Mesendoderm (in vitro differentiated cells): ENCODE measurements around the gene MS4A4A.

ENCODE experiments used
- DNase-seq: peaks from one replicate; pipeline ENCODE4 v3.0.0; 2013
- H2AK5ac ChIP-seq: 2 replicates; pipeline ENCODE4 v1.6.1; 2013; ENCODE audit warnings: low read length, inconsistent platforms
- H2BK120ac ChIP-seq: 2 replicates; pipeline ENCODE4 v1.6.1; 2013; ENCODE audit warnings: low read depth, mild to moderate bottlenecking, low read length, moderate library complexity, mixed read lengths
- H2BK15ac ChIP-seq: replicated peaks from 2 replicates; pipeline ENCODE4 v1.6.1; 2013; ENCODE audit warnings: low read depth, mild to moderate bottlenecking, moderate library complexity
- H2BK5ac ChIP-seq: 2 replicates; pipeline ENCODE4 v1.6.1; 2013; ENCODE audit warnings: low read length, inconsistent platforms
- H3K18ac ChIP-seq: 2 replicates; pipeline ENCODE4 v1.6.1; 2013; ENCODE audit warnings: mild to moderate bottlenecking, low read length, mixed read lengths
- H3K23ac ChIP-seq: one replicate; pipeline ENCODE4 v1.6.1; 2013; ENCODE audit warnings: low read length
- H3K27ac ChIP-seq: 2 replicates; pipeline ENCODE4 v1.5.1; 2013; ENCODE audit warnings: low read depth, mild to moderate bottlenecking, inconsistent platforms, low read length, moderate library complexity
- H3K27me3 ChIP-seq: 2 replicates; pipeline ENCODE4 v1.6.1; 2013; ENCODE audit warnings: low read length, control low read depth, mild to moderate bottlenecking, inconsistent platforms; ENCODE audit not compliant: insufficient read depth, poor library complexity
- H3K36me3 ChIP-seq: 2 replicates; pipeline ENCODE4 v1.6.1; 2013; ENCODE audit warnings: low read length, inconsistent platforms; ENCODE audit not compliant: control insufficient read depth, insufficient read depth
- H3K4ac ChIP-seq: one replicate; pipeline ENCODE4 v1.6.1; 2013; ENCODE audit warnings: low read depth, mild to moderate bottlenecking, low read length, moderate library complexity
- H3K4me1 ChIP-seq: 2 replicates; pipeline ENCODE4 v1.6.1; 2013; ENCODE audit warnings: low read depth, low read length, inconsistent platforms; ENCODE audit not compliant: control insufficient read depth
- H3K4me2 ChIP-seq: 2 replicates; pipeline ENCODE4 v1.6.1; 2013; ENCODE audit warnings: low read length
- H3K4me3 ChIP-seq: 2 replicates; pipeline ENCODE4 v1.5.1; 2013; ENCODE audit warnings: mild to moderate bottlenecking, low read length
- H3K56ac ChIP-seq: one replicate; pipeline ENCODE4 v1.6.1; 2013; ENCODE audit warnings: low read length
- H3K79me1 ChIP-seq: 2 replicates; pipeline ENCODE4 v1.6.1; 2013; ENCODE audit warnings: low read length, inconsistent platforms
- H3K79me2 ChIP-seq: 2 replicates; pipeline ENCODE4 v1.6.1; 2013; ENCODE audit warnings: mild to moderate bottlenecking, low read length; ENCODE audit not compliant: control insufficient read depth, insufficient read depth
- H3K9ac ChIP-seq: 2 replicates; pipeline ENCODE4 v1.6.1; 2013; ENCODE audit warnings: low read length, inconsistent platforms
- H4K5ac ChIP-seq: one replicate; pipeline ENCODE4 v1.6.1; 2013; ENCODE audit warnings: low read length
- H4K8ac ChIP-seq: one replicate; pipeline ENCODE4 v1.6.1; 2013; ENCODE audit warnings: low read depth, mild to moderate bottlenecking, control low read depth, low read length, moderate library complexity
- WGBS: extraction: QIAGEN DNeasy Blood & Tissue Kit; methylation state at CpG from one replicate; pipeline ENCODE4 v1.1.7; 2013; ENCODE audit warnings: low lambda C conversion rate, missing lambda C conversion rate; ENCODE audit not compliant: insufficient coverage; ENCODE audit errors: extremely low coverage; 5-methylcytosine and 5-hydroxymethylcytosine counted together

The MS4A4A gene

GRCh38 chr11:60264644-60265043, 15.8 kb upstream of the MS4A4A start:
- no peak for DNase-seq
- Histone ChIP-seq H3K4me2 (no peak overlapping the region), H3K79me1 (no peaks in the 10 kb centered on the region), H4K5ac (no peak overlapping the region), H3K9ac (no peak overlapping the region), H2BK5ac (no peak overlapping the region), H2BK15ac (no peak overlapping the region), H4K8ac (no peak overlapping the region), H3K27me3 (no peaks in the 10 kb centered on the region), H3K4me3 (no peak overlapping the region), H3K56ac (no peak overlapping the region), H3K18ac (no peak overlapping the region), H3K23ac (no peak overlapping the region), H3K79me2 (no peaks in the 10 kb centered on the region), H3K27ac (no peak overlapping the region), H2AK5ac (no peak overlapping the region), H3K4me1 (no peaks in the 10 kb centered on the region), H2BK120ac (no peak overlapping the region), H3K4ac (no peak overlapping the region), H3K36me3 (no peaks in the 10 kb centered on the region)
- no CpG with 5 or more reads among the region's 5 CpGs for WGBS

- WGBS, result no CpG with 5 or more reads among the region's 4 CpGs
- Histone ChIP-seq H3K4me2 (no peak overlapping the region), H2BK15ac (no peak overlapping the region), H3K4me1 (no peaks in the 10 kb centered on the region), H3K36me3 (no peaks in the 10 kb centered on the region), H2BK5ac (no peak overlapping the region), H3K9ac (no peak overlapping the region), H3K27ac (no peak overlapping the region), H3K27me3 (no peaks in the 10 kb centered on the region), H3K18ac (no peak overlapping the region), H3K79me1 (no peaks in the 10 kb centered on the region), H3K4ac (no peak overlapping the region), H3K79me2 (no peaks in the 10 kb centered on the region), H3K56ac (no peak overlapping the region), H4K5ac (no peak overlapping the region), H2BK120ac (no peak overlapping the region), H2AK5ac (no peak overlapping the region), H4K8ac (no peak overlapping the region), H3K4me3 (no peak overlapping the region), H3K23ac (no peak overlapping the region)
- DNase-seq, result peak; percentile 62
Measured at GRCh38 chr11:60265373-60266214, 14.9 kb upstream of the MS4A4A start.

GRCh38 chr11:60274416-60274815, 6.0 kb upstream of the MS4A4A start:
- no peak overlapping the region for H2BK5ac ChIP-seq
- no peak overlapping the region for H3K56ac ChIP-seq
- no peak overlapping the region for H2AK5ac ChIP-seq
- no peaks in the 10 kb centered on the region for H3K27me3 ChIP-seq
- no peaks in the 10 kb centered on the region for H3K79me2 ChIP-seq
- H2BK15ac ChIP-seq, result no peak overlapping the region
- no peaks in the 10 kb centered on the region for H3K79me1 ChIP-seq
- H3K4me2 ChIP-seq, result no peak overlapping the region
- no peak overlapping the region for H3K9ac ChIP-seq
- no peaks in the 10 kb centered on the region for H3K36me3 ChIP-seq
- no peak overlapping the region for H4K5ac ChIP-seq
- H3K4me3 ChIP-seq, result no peak overlapping the region
- no peak overlapping the region for H3K18ac ChIP-seq
- no peak overlapping the region for H3K23ac ChIP-seq
- H4K8ac ChIP-seq, result no peak overlapping the region
- H3K4me1 ChIP-seq, result no peaks in the 10 kb centered on the region
- H3K4ac ChIP-seq, result no peak overlapping the region
- no peak overlapping the region for H2BK120ac ChIP-seq
- no peak for DNase-seq
- H3K27ac ChIP-seq, result no peak overlapping the region

GRCh38 chr11:60281485-60281884, 1.0 kb downstream of the MS4A4A start:
- DNase-seq, result no peak
- no peaks in the 10 kb centered on the region for H3K4me1 ChIP-seq

GRCh38 chr11:60282286-60282685, 1.8 kb downstream of the MS4A4A start:
- no peak overlapping the region for H3K4me3 ChIP-seq
- H3K27me3 ChIP-seq, result no peaks in the 10 kb centered on the region
- no peak overlapping the region for H3K18ac ChIP-seq
- H2BK5ac ChIP-seq, result no peak overlapping the region
- no peak overlapping the region for H4K8ac ChIP-seq
- no peak overlapping the region for H2AK5ac ChIP-seq
- no peaks in the 10 kb centered on the region for H3K36me3 ChIP-seq
- no peaks in the 10 kb centered on the region for H3K79me2 ChIP-seq
- no peak overlapping the region for H3K23ac ChIP-seq
- H3K4ac ChIP-seq, result no peak overlapping the region
- H3K4me2 ChIP-seq, result no peak overlapping the region
- no peak overlapping the region for H2BK120ac ChIP-seq
- DNase-seq, result no peak
- no peak overlapping the region for H2BK15ac ChIP-seq
- no peaks in the 10 kb centered on the region for H3K79me1 ChIP-seq
- H4K5ac ChIP-seq, result no peak overlapping the region
- no peak overlapping the region for H3K9ac ChIP-seq
- no peak overlapping the region for H3K56ac ChIP-seq
- no peaks in the 10 kb centered on the region for H3K4me1 ChIP-seq
- H3K27ac ChIP-seq, result no peak overlapping the region
- no CpG with 5 or more reads among the region's 2 CpGs for WGBS

More at GRCh38 chr11:60281485-60281884, 1.0 kb downstream of the MS4A4A start:
- Histone ChIP-seq H3K36me3 (no peaks in the 10 kb centered on the region), H4K5ac (no peak overlapping the region), H3K4ac (no peak overlapping the region), H3K23ac (no peak overlapping the region), H4K8ac (no peak overlapping the region), H3K56ac (no peak overlapping the region), H2BK15ac (no peak overlapping the region), H3K4me3 (no peak overlapping the region), H2BK120ac (no peak overlapping the region), H2BK5ac (no peak overlapping the region), H3K27ac (no peak overlapping the region), H2AK5ac (no peak overlapping the region), H3K4me2 (no peak overlapping the region), H3K79me2 (no peaks in the 10 kb centered on the region), H3K18ac (no peak overlapping the region), H3K9ac (no peak overlapping the region), H3K27me3 (no peaks in the 10 kb centered on the region), H3K79me1 (no peaks in the 10 kb centered on the region)
- WGBS, result no CpG with 5 or more reads among the region's 2 CpGs
